ENCODE measurements around the gene GUK1.

DNA sequence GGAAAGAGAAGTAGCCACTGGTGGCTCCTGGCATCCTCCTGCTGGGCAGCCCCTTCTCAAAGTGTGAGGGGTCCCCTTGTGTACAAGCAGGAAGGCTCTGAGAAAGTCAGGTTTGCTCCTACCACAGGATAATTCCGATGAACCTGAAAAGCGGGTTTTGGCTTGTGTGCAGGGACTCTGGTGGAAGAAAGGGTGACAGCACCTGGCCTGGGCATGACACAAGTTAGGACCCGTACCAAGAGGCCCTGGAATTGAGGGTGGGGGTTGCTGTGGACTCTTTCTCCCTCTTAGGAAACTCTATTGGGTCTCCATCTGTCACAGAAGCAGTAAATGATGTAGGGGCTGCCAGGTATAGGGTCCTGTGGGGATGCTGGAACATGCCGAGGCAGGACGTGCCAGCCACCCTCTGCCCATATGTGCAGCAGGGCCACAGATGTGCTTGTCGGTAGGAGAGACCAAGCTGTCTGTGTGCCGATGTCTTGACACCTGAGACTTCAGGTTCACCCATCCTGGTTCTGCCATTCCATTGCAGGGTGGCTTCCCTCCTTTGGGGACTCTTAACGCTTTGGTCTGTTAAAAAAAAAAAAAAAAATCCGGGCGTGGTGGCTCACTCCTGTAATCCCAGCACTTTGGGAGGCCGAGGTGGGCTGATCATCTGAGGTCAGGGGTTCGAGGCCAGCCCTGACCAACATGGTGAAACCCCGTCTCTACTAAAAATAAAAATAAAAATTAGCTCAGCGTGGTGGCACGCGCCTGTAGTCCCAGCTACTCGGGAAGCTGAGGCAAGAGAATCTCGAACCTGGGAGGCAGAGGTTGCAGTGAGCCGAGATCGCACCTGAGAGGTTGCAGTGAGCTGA lies 46.8 kb upstream of the GUK1 start:
- TF ChIP-seq ZNF274 (IDR thresholded peaks at IDR 0.05; ENCODE audit: low read depth, low read length) (no peak), SUZ12 (IDR thresholded peaks at IDR 0.05; ENCODE audit: extremely low read depth, insufficient read depth, insufficient read length) (no peak), YY1 (IDR thresholded peaks at IDR 0.05; ENCODE audit: insufficient read depth, insufficient read length) (no peak)
